SK-N-SH (cell line): ENCODE measurements around the gene PKD1. TPM values are rescaled to one million over a fixed set of nuclear protein-coding genes. Genes with fewer than 3 reads are reported as not detected.

Experiments used
- CTCF ChIA-PET: fragments of 300-600, 350-600 bp; formaldehyde crosslinking; extraction: SDS; loops from one replicate; lab custom pipeline; 2021; lab: Yijun Ruan, JAX
- POLR2A ChIA-PET: fragments of 350-600 bp; sonication (Branson Sonifier 250); formaldehyde crosslinking; extraction: SDS; loops from one replicate; lab custom pipeline; 2020; ENCODE audit warnings: antibody characterized with exemption, inconsistent platforms; lab: Yijun Ruan, JAX
- DNase-seq: peaks from one replicate; pipeline ENCODE4 v3.0.0; 2012
- H2AFZ ChIP-seq: fragments of 200-600 bp; sonication (generic); 2 replicates; pipeline ENCODE4 v1.8.1; 2016; ENCODE audit warnings: antibody characterized with exemption, mild to moderate bottlenecking, low read depth
- H3F3A ChIP-seq: fragments of 200-600 bp; sonication (generic); replicated peaks from 2 replicates; pipeline ENCODE3; 2016; ENCODE audit warnings: antibody characterized with exemption, mild to moderate bottlenecking; ENCODE audit not compliant: insufficient read depth
- H3K27ac ChIP-seq, 2 experiments: fragments of 200-500 bp in 1 of 2; fragments of 200-600 bp in 1 of 2; sonication (Bioruptor generic) in 1 of 2; sonication (generic), shearing (Covaris generic) in 1 of 2; 2 replicates each; pipeline versions ENCODE4 v1.5.1 to v1.6.1; 2014 to 2016; ENCODE audit warnings: low read depth in 2 of 2, inconsistent platforms in 1 of 2, low read length in 1 of 2, mild to moderate bottlenecking in 1 of 2, mixed read lengths in 1 of 2
- H3K27me3 ChIP-seq: fragments of 200-600 bp; sonication (generic), shearing (Covaris generic); 2 replicates; pipeline ENCODE4 v1.6.1; 2016; ENCODE audit warnings: mixed run types; ENCODE audit not compliant: insufficient read depth
- H3K36me3 ChIP-seq, 2 experiments: fragments of 200-500 bp in 1 of 2; fragments of 200-600 bp in 1 of 2; sonication (Bioruptor generic) in 1 of 2; sonication (generic) in 1 of 2; replicated peaks in 1 of 2; 2 replicates each; pipeline versions ENCODE3 to v1.5.1; 2014 to 2016; ENCODE audit warnings: low read length in 1 of 2, mild to moderate bottlenecking in 1 of 2; ENCODE audit not compliant: insufficient read depth in 2 of 2, control insufficient read depth in 1 of 2
- H3K4me1 ChIP-seq, 2 experiments: fragments of 200-500 bp in 1 of 2; fragments of 200-600 bp in 1 of 2; sonication (Bioruptor generic) in 1 of 2; sonication (generic), shearing (Covaris generic) in 1 of 2; 2 replicates each; pipeline versions ENCODE4 v1.5.1 to v1.6.1; 2014 to 2016; ENCODE audit warnings: low read depth in 1 of 2, low read length in 1 of 2, mixed run types in 1 of 2; ENCODE audit not compliant: insufficient read depth in 2 of 2, control insufficient read depth in 1 of 2
- H3K4me2 ChIP-seq: fragments of 200-600 bp; sonication (generic), shearing (Covaris generic); 2 replicates; pipeline ENCODE4 v1.6.1; 2017; ENCODE audit warnings: mixed run types
- H3K4me3 ChIP-seq, 2 experiments: fragments of 200-500 bp in 1 of 2; fragments of 200-600 bp in 1 of 2; sonication (Bioruptor generic) in 1 of 2; sonication (generic), shearing (Covaris generic) in 1 of 2; 2 replicates each; pipeline versions ENCODE4 v1.5.1 to v1.8.1; 2014 to 2016; ENCODE audit warnings: low read depth in 2 of 2, inconsistent platforms in 1 of 2, low read length in 1 of 2, mild to moderate bottlenecking in 1 of 2, mixed read lengths in 1 of 2, moderate library complexity in 1 of 2
- H3K79me2 ChIP-seq: fragments of 200-600 bp; sonication (generic); 2 replicates; pipeline ENCODE4 v1.8.1; 2017; ENCODE audit warnings: mild to moderate bottlenecking; ENCODE audit not compliant: insufficient read depth
- H3K9ac ChIP-seq: fragments of 200-600 bp; sonication (generic); 2 replicates; pipeline ENCODE4 v1.6.1; 2017; ENCODE audit warnings: mixed run types
- H3K9me2 ChIP-seq: fragments of 200-600 bp; sonication (generic); 2 replicates; pipeline ENCODE4 v1.6.1; 2017; ENCODE audit warnings: mixed run types
- H3K9me3 ChIP-seq: fragments of 200-600 bp; sonication (generic); 2 replicates; pipeline ENCODE4 v1.6.1; 2017; ENCODE audit warnings: mixed run types, mild to moderate bottlenecking, moderate library complexity
- H4K20me1 ChIP-seq: fragments of 200-600 bp; sonication (generic); 2 replicates; pipeline ENCODE4 v1.6.1; 2017; ENCODE audit warnings: mild to moderate bottlenecking, mixed run types; ENCODE audit not compliant: insufficient read depth
- EZH2phosphoT487 ChIP-seq: fragments of 200-600 bp; sonication (generic); IDR thresholded peaks from 2 replicates; pipeline ENCODE4 v1.6.1; 2017; ENCODE audit warnings: low read depth, mixed run types, mild to moderate bottlenecking, antibody characterized with exemption, moderate library complexity, borderline replicate concordance
- FOXJ3 ChIP-seq: sonication (generic); formaldehyde crosslinking; IDR thresholded peaks from 2 replicates; pipeline ENCODE4 v1.5.1; 2020; ENCODE audit warnings: mild to moderate bottlenecking, missing genetic modification reagents
- FOXM1 ChIP-seq: IDR thresholded peaks from 2 replicates; pipeline ENCODE4 v1.4.0; 2012; ENCODE audit warnings: low read depth, mild to moderate bottlenecking
- GABPA ChIP-seq: IDR thresholded peaks from 2 replicates; pipeline ENCODE4 v1.4.0; 2012; ENCODE audit warnings: low read depth, mild to moderate bottlenecking
- GATA2 ChIP-seq: sonication (generic); formaldehyde crosslinking; IDR thresholded peaks from 2 replicates; pipeline ENCODE4 v1.5.0; 2020; ENCODE audit warnings: mild to moderate bottlenecking, missing genetic modification reagents
- JUND ChIP-seq: IDR thresholded peaks from 2 replicates; pipeline ENCODE4 v1.4.0; 2012
- MAX ChIP-seq: IDR thresholded peaks from 2 replicates; pipeline ENCODE4 v1.4.0; 2012; ENCODE audit warnings: low read depth
- MEF2A ChIP-seq: IDR thresholded peaks from 2 replicates; pipeline ENCODE4 v1.4.0; 2012; ENCODE audit warnings: low read depth, borderline replicate concordance
- NFIC ChIP-seq: IDR thresholded peaks from 2 replicates; pipeline ENCODE4 v1.4.0; 2012; ENCODE audit warnings: borderline replicate concordance
- NRF1 ChIP-seq: IDR thresholded peaks from 2 replicates; pipeline ENCODE4 v1.6.1; 2012; ENCODE audit warnings: low read depth, mild to moderate bottlenecking, low read length
- REST ChIP-seq: IDR thresholded peaks from 2 replicates; pipeline ENCODE4 v1.6.1; 2012; ENCODE audit warnings: mild to moderate bottlenecking, low read depth, low read length, moderate library complexity
- RXRA ChIP-seq: IDR thresholded peaks from 2 replicates; pipeline ENCODE4 v1.4.0; 2012; ENCODE audit warnings: low read depth, mild to moderate bottlenecking, borderline replicate concordance
- SMC3 ChIP-seq: IDR thresholded peaks from 2 replicates; pipeline ENCODE4 v1.6.1; 2012; ENCODE audit warnings: low read depth, low read length, improper control_type of control experiment
- TCF12 ChIP-seq: IDR thresholded peaks from 2 replicates; pipeline ENCODE4 v1.4.0; 2012
- TEAD4 ChIP-seq: IDR thresholded peaks from 2 replicates; pipeline ENCODE4 v1.4.0; 2012; ENCODE audit warnings: mild to moderate bottlenecking, borderline replicate concordance; ENCODE audit not compliant: insufficient read depth
- YY1 ChIP-seq: IDR thresholded peaks from 2 replicates; pipeline ENCODE4 v1.4.0; 2012; ENCODE audit warnings: low read depth, mild to moderate bottlenecking
- WGBS: methylation state at CpG from one replicate; pipeline ENCODE4 v1.1.6; 2017; ENCODE audit warnings: low lambda C conversion rate; 5-methylcytosine and 5-hydroxymethylcytosine counted together
- polyA plus RNA-seq, 3 experiments: library from polyadenylated mRNA; depleted of rRNA; stranded (reverse); fragments of >200 nt; gene quantifications; 2 replicates each; pipeline ENCODE4 v1.2.3, GENCODE V29; 2012

The PKD1 gene
- polyA plus RNA-seq, 1 of the 3 experiments (the other 2 are of a cell fraction) = 47.4 TPM

- Histone ChIP-seq H3K79me2 (no peaks in the 10 kb centered on the region; the same call in 1 of the 2 replicates), H3K9me2 (no peaks in the 10 kb centered on the region), H3K4me2 (no peak overlapping the region), H3F3A (no peaks in the 10 kb centered on the region), H3K27ac (no peak overlapping the region), H3K9ac (no peak overlapping the region), H3K4me1 (no peaks in the 10 kb centered on the region), H2AFZ (no peak overlapping the region), H4K20me1 (no peaks in the 10 kb centered on the region), H3K36me3 (peaks cover 0 to 69% of the 10 kb centered on the region in 2 experiments), H3K9me3 (no peaks in the 10 kb centered on the region), H3K4me3 (no peak overlapping the region), H3K27me3 (no peaks in the 10 kb centered on the region)
- TF ChIP-seq MEF2A (no peak), SMC3 (no peak), NRF1 (no peak), NFIC (no peak), FOXJ3 (CRISPR knock-in tag) (no peak), GABPA (no peak), TEAD4 (no peak), REST (no peak), GATA2 (CRISPR knock-in tag) (no peak), EZH2phosphoT487 (no peak), RXRA (no peak), YY1 (no peak), FOXM1 (no peak), JUND (no peak), MAX (no peak), TCF12 (no peak)
- ChIA-PET CTCF (interaction anchor here (0.6 to 2.3 kb wide), 4 partner anchors 35 to 86 kb away, joined by 3 to 8 read pairs (median 5); no protein-coding TSS in a partner anchor), POLR2A (interaction anchor here (1.2 kb wide), 2 partner anchors 11 to 98 kb away, joined by 3 to 5 read pairs; partner anchors contain the start of gene TRAF7)
- DNase-seq = no peak
- WGBS = 94% methylated on average over 10 of the region's 10 CpGs
Measured at GRCh38 chr16:2057438-2057837, 78.3 kb downstream of the PKD1 start.
